IMR-90 (cell line): ENCODE measurements around the gene SMIM33. TPM values are rescaled to one million over a fixed set of nuclear protein-coding genes. Genes with fewer than 3 reads are reported as not detected.
"Not testable (repeated sequence)": the region's sequence is repeated elsewhere in the genome, so short reads cannot be mapped to it uniquely, and the experiment has no call there.

Source experiments
- ATAC-seq: fragments of 200-7000 bp; cut with Tn5 transposase; 2 replicates; pipeline ENCODE4 v1.9.1; 2020; ENCODE audit warnings: low read depth, mild to moderate bottlenecking, moderate library complexity
- BruUV-seq: library from RNA; stranded (reverse); fragments of 400-500 nt; replicated peaks from 2 replicates; lab custom pipeline; 2021; lab: Mats Ljungman, UMichigan
- CTCF ChIA-PET: fragments of 300-600 bp; formaldehyde crosslinking; extraction: SDS; loops from one replicate; lab custom pipeline; 2021; ENCODE audit warnings: antibody characterized with exemption; lab: Yijun Ruan, JAX
- POLR2A ChIA-PET: fragments of 300-600 bp; sonication (Branson Sonifier 250); formaldehyde crosslinking; loops from one replicate; lab custom pipeline; 2022; ENCODE audit warnings: antibody characterized with exemption; ENCODE audit not compliant: unreplicated experiment; lab: Charles Lee
- DNase-seq: peaks from one replicate; pipeline ENCODE4 v3.0.0; 2013
- H2AFZ ChIP-seq: replicated peaks from 2 replicates; pipeline ENCODE3; 2013; ENCODE audit warnings: low read length, mild to moderate bottlenecking; ENCODE audit not compliant: poor library complexity
- H2AK5ac ChIP-seq: 2 replicates; pipeline ENCODE4 v1.6.1; 2013; ENCODE audit warnings: low read depth, low read length, inconsistent platforms
- H2AK9ac ChIP-seq: replicated peaks from 2 replicates; pipeline ENCODE3; 2013; ENCODE audit warnings: mild to moderate bottlenecking, low read depth, low read length, moderate library complexity; ENCODE audit not compliant: poor library complexity
- H2BK120ac ChIP-seq: 2 replicates; pipeline ENCODE4 v1.6.1; 2013; ENCODE audit warnings: low read depth, low read length, inconsistent platforms
- H2BK15ac ChIP-seq: 3 replicates; pipeline ENCODE4 v1.6.1; 2013; ENCODE audit warnings: low read depth, low read length, inconsistent platforms
- H2BK20ac ChIP-seq: 2 replicates; pipeline ENCODE4 v1.6.1; 2013; ENCODE audit warnings: low read depth, mild to moderate bottlenecking, inconsistent platforms, low read length, moderate library complexity
- H2BK5ac ChIP-seq: 2 replicates; pipeline ENCODE4 v1.6.1; 2013; ENCODE audit warnings: mild to moderate bottlenecking, low read depth, low read length, inconsistent platforms; ENCODE audit not compliant: poor library complexity, severe bottlenecking
- H3K14ac ChIP-seq: replicated peaks from 2 replicates; pipeline ENCODE4 v1.6.1; 2013; ENCODE audit warnings: low read depth, low read length, inconsistent platforms
- H3K18ac ChIP-seq: 2 replicates; pipeline ENCODE4 v1.6.1; 2013; ENCODE audit warnings: low read depth, low read length, control low read depth
- H3K23ac ChIP-seq: 2 replicates; pipeline ENCODE4 v1.6.1; 2013; ENCODE audit warnings: low read depth, low read length, inconsistent platforms
- H3K27ac ChIP-seq: 2 replicates; pipeline ENCODE4 v1.5.1; 2013; ENCODE audit warnings: mild to moderate bottlenecking, control low read depth, low read length; ENCODE audit not compliant: insufficient read depth
- H3K27me3 ChIP-seq: 2 replicates; pipeline ENCODE4 v1.6.1; 2013; ENCODE audit warnings: low read length; ENCODE audit not compliant: control insufficient read depth, insufficient read depth
- H3K36me3 ChIP-seq: 2 replicates; pipeline ENCODE4 v1.6.1; 2013; ENCODE audit warnings: low read length, mixed read lengths; ENCODE audit not compliant: control insufficient read depth, insufficient read depth
- H3K4ac ChIP-seq: 2 replicates; pipeline ENCODE4 v1.6.1; 2013; ENCODE audit warnings: low read depth, low read length, inconsistent platforms
- H3K4me1 ChIP-seq: 2 replicates; pipeline ENCODE4 v1.6.1; 2013; ENCODE audit warnings: low read length, mixed read lengths; ENCODE audit not compliant: control insufficient read depth, insufficient read depth
- H3K4me2 ChIP-seq: 2 replicates; pipeline ENCODE4 v1.6.1; 2013; ENCODE audit warnings: low read depth, mild to moderate bottlenecking, control low read depth, low read length, moderate library complexity
- H3K4me3 ChIP-seq: 2 replicates; pipeline ENCODE4 v1.5.1; 2013; ENCODE audit warnings: low read depth, mild to moderate bottlenecking, control low read depth, low read length, moderate library complexity; ENCODE audit not compliant: insufficient read depth
- H3K56ac ChIP-seq: 2 replicates; pipeline ENCODE4 v1.6.1; 2013; ENCODE audit warnings: low read length, inconsistent platforms; ENCODE audit not compliant: insufficient read depth; ENCODE audit errors: extremely low read depth
- H3K79me1 ChIP-seq, 2 experiments: 2 replicates each; pipeline ENCODE4 v1.6.1; 2013; ENCODE audit warnings: low read length in 2 of 2, inconsistent platforms in 1 of 2, low read depth in 1 of 2
- H3K9ac ChIP-seq: 2 replicates; pipeline ENCODE4 v1.6.1; 2013; ENCODE audit warnings: low read depth, low read length, control low read depth
- H3K9me1 ChIP-seq: 2 replicates; pipeline ENCODE4 v1.6.1; 2013; ENCODE audit warnings: low read length, inconsistent platforms; ENCODE audit not compliant: insufficient read depth
- H3K9me3 ChIP-seq: 2 replicates; pipeline ENCODE4 v1.6.1; 2013; ENCODE audit warnings: low read length; ENCODE audit not compliant: control insufficient read depth, insufficient read depth
- H4K20me1 ChIP-seq: 2 replicates; pipeline ENCODE4 v1.6.1; 2013; ENCODE audit warnings: low read length, inconsistent platforms; ENCODE audit not compliant: insufficient read depth
- H4K5ac ChIP-seq: 2 replicates; pipeline ENCODE4 v1.6.1; 2013; ENCODE audit warnings: mild to moderate bottlenecking, low read depth, low read length, control low read depth
- H4K8ac ChIP-seq, 2 experiments: 2 replicates each; pipeline ENCODE4 v1.6.1; 2013; ENCODE audit warnings: low read depth in 2 of 2, low read length in 2 of 2, control low read depth in 1 of 2, inconsistent platforms in 1 of 2
- H4K91ac ChIP-seq: 2 replicates; pipeline ENCODE4 v1.6.1; 2013; ENCODE audit warnings: low read depth, low read length, inconsistent platforms; ENCODE audit not compliant: insufficient read depth
- WGBS, 2 experiments: methylation state at CpG; one replicate each; pipeline versions ENCODE4 v1.1.5 to v1.1.7; 2013; ENCODE audit warnings: missing lambda C conversion rate in 2 of 2; ENCODE audit not compliant: insufficient read length in 1 of 2; ENCODE audit errors: extremely low coverage in 2 of 2; 5-methylcytosine and 5-hydroxymethylcytosine counted together
- dilution Hi-C: fragments of 300-500 bp; cut with HindIII; formaldehyde crosslinking; loops from one replicate; pipeline ENCODE4 v1.14.3; 2018; ENCODE audit warnings: low sequenced_read_pairs; ENCODE audit not compliant: unreplicated experiment
- in situ Hi-C: fragments of 300-500 bp; cut with MboI; formaldehyde crosslinking; loops from 3 replicates; pipeline ENCODE4 v1.14.3; 2019; ENCODE audit warnings: low sequenced_read_pairs, inconsistent platforms, mixed read lengths
- intact Hi-C: fragments of 100-400 bp; cut with micrococcal nuclease; formaldehyde crosslinking; loops from 2 replicates; pipeline ENCODE4 v1.10.0; 2022
- polyA plus RNA-seq, 3 experiments: library from polyadenylated mRNA; depleted of rRNA; stranded (reverse); fragments of >200 nt; gene quantifications; 2 replicates each; pipeline ENCODE4 v1.2.3, GENCODE V29; 2012; ENCODE audit warnings: low replicate concordance in 1 of 3
- total RNA-seq: library from RNA; depleted of rRNA; stranded (reverse); fragments of >200 nt; gene quantifications from 2 replicates; pipeline ENCODE4 v1.2.3, GENCODE V29; 2012

Gene SMIM33
- total and polyA plus RNA-seq, 2 of the 4 experiments (the other 2 are of a cell fraction) = not detected

- H2AK5ac ChIP-seq, H3K27me3 ChIP-seq, H3K79me1 ChIP-seq, H3K4me2 ChIP-seq, H2BK120ac ChIP-seq, DNase-seq, H3K4ac ChIP-seq, H3K4me1 ChIP-seq, H3K18ac ChIP-seq, H2AK9ac ChIP-seq, H4K91ac ChIP-seq, H3K27ac ChIP-seq, H4K5ac ChIP-seq, H4K8ac ChIP-seq, H3K36me3 ChIP-seq, intact Hi-C loops, H2BK15ac ChIP-seq, H2BK20ac ChIP-seq, in situ Hi-C loops, CTCF ChIA-PET, H3K14ac ChIP-seq, BruUV-seq, H2BK5ac ChIP-seq, ATAC-seq, H3K9me3 ChIP-seq, H3K23ac ChIP-seq, H2AFZ ChIP-seq, H3K56ac ChIP-seq, H4K20me1 ChIP-seq, H3K9me1 ChIP-seq, POLR2A ChIA-PET, H3K4me3 ChIP-seq, H3K9ac ChIP-seq: not testable (repeated sequence)
- dilution Hi-C loops = loop anchor here (25.0 kb wide), 1 partner anchor 92 kb away; the partner anchor contains the start of gene SPATA24
- 94% methylated on average over 6 of the region's 15 CpGs; no CpG with 5 or more reads in 1 of the 2 experiments for WGBS, 2 experiments
Measured at GRCh38 chr5:139503879-139504278, 33.1 kb downstream of the SMIM33 start.

DNA sequence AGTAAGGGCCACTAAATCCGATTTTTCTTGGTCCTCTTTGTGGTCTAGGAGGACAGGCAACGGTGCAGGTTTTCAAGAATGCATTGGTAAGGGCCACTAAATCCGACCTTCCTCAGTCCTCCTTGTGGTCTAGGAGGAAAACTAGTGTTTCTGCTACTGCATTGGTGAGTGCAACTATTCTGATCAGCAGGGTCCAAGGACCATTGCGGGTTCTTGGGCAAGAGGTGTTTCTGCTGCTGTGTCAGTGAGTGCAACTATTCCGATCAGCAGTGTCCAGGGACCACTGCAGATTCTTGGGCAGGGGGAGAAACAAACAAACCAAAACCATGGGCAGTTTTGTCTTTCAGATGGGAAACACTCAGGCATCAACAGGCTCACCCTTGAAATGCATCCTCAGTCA is 33.9 kb downstream of the SMIM33 start:
- CTCF ChIA-PET, H2AFZ ChIP-seq, H3K4me3 ChIP-seq, H3K14ac ChIP-seq, H2BK120ac ChIP-seq, H2AK5ac ChIP-seq, H3K4me2 ChIP-seq, H4K8ac ChIP-seq, H3K27me3 ChIP-seq, H4K20me1 ChIP-seq, H2BK5ac ChIP-seq, DNase-seq, ATAC-seq, H3K4ac ChIP-seq, H3K56ac ChIP-seq, POLR2A ChIA-PET, H2BK15ac ChIP-seq, H2BK20ac ChIP-seq, H3K36me3 ChIP-seq, H3K23ac ChIP-seq, BruUV-seq, H4K5ac ChIP-seq, in situ Hi-C loops, H3K9ac ChIP-seq, H3K4me1 ChIP-seq, H3K9me1 ChIP-seq, H4K91ac ChIP-seq, H3K9me3 ChIP-seq, H2AK9ac ChIP-seq, H3K27ac ChIP-seq, intact Hi-C loops, H3K18ac ChIP-seq, H3K79me1 ChIP-seq: not testable (repeated sequence)
- 79% methylated on average over 5 of the region's 5 CpGs; no CpG with 5 or more reads in 1 of the 2 experiments for WGBS, 2 experiments
- dilution Hi-C loops = loop anchor here (25.0 kb wide), 1 partner anchor 92 kb away; the partner anchor contains the start of gene SPATA24
